Endothelial cell (in vitro differentiated cells): Measurements from ENCODE around the gene ZNF543. TPM values are rescaled to one million over a fixed set of nuclear protein-coding genes. Genes with fewer than 3 reads are reported as not detected.
A peak's percentile ranks its signal among the peaks of the same experiment; 100 is the strongest.

Experiments used
- DNase-seq: peaks from one replicate; pipeline ENCODE4 v3.0.0; 2021; ENCODE audit warnings: low spot score
- H3K27ac Mint-ChIP-seq: one replicate; pipeline ENCODE4 v1.8.0; 2021; ENCODE audit warnings: mixed read lengths, inconsistent platforms; ENCODE audit not compliant: unreplicated experiment
- H3K27me3 Mint-ChIP-seq: one replicate; pipeline ENCODE4 v1.8.0; 2021; ENCODE audit warnings: mild to moderate bottlenecking, moderate library complexity, mixed read lengths, inconsistent platforms; ENCODE audit not compliant: unreplicated experiment
- H3K36me3 Mint-ChIP-seq: one replicate; pipeline ENCODE4 v1.8.0; 2021; ENCODE audit warnings: mild to moderate bottlenecking, low read depth, mixed read lengths, inconsistent platforms; ENCODE audit not compliant: unreplicated experiment
- H3K4me1 Mint-ChIP-seq: one replicate; pipeline ENCODE4 v1.8.0; 2021; ENCODE audit warnings: mild to moderate bottlenecking, mixed read lengths, inconsistent platforms; ENCODE audit not compliant: unreplicated experiment
- H3K4me3 Mint-ChIP-seq: one replicate; pipeline ENCODE4 v1.8.0; 2021; ENCODE audit warnings: mild to moderate bottlenecking, mixed read lengths, inconsistent platforms; ENCODE audit not compliant: unreplicated experiment
- H3K9me3 Mint-ChIP-seq: one replicate; pipeline ENCODE4 v1.8.0; 2021; ENCODE audit warnings: mixed read lengths, inconsistent platforms; ENCODE audit not compliant: unreplicated experiment
- CTCF ChIP-seq: fragments of 200-600 bp; sonication (generic); IDR thresholded peaks from one replicate; pipeline ENCODE4 v1.5.0; 2021; ENCODE audit warnings: antibody characterized with exemption; ENCODE audit not compliant: unreplicated experiment
- total RNA-seq: library from RNA; stranded (reverse); fragmentation: NEBNext Ultra II Directional; extraction: Animal tissue kit (Norgen Biotek cat#: 25700); gene quantifications from one replicate; pipeline ENCODE4 v1.2.1, GENCODE V29; 2021; ENCODE audit not compliant: unreplicated experiment

The ZNF543 gene
- total RNA-seq, 1 donor from 2014 or later = 13.7 TPM

- TF ChIP-seq CTCF = no peak
- Mint-ChIP-seq H3K27me3 (peaks cover 3% of the 10 kb centered on the region), H3K4me1 (no peaks in the 10 kb centered on the region), H3K27ac (no peak overlapping the region), H3K9me3 (no peaks in the 10 kb centered on the region), H3K36me3 (peaks cover 61% of the 10 kb centered on the region), H3K4me3 (peak overlapping the region; percentile 9)
- DNase-seq = no peak
Measured at GRCh38 chr19:57288373-57288772, 31.9 kb upstream of the ZNF543 start.

- H3K9me3 Mint-ChIP-seq = no peaks in the 10 kb centered on the region
- DNase-seq = no peak
- TF ChIP-seq CTCF = no peak
- peaks cover 72% of the 10 kb centered on the region for H3K36me3 Mint-ChIP-seq
- H3K27ac Mint-ChIP-seq = no peak overlapping the region
- no peaks in the 10 kb centered on the region for H3K4me1 Mint-ChIP-seq
- peaks cover 2% of the 10 kb centered on the region for H3K27me3 Mint-ChIP-seq
- peak overlapping the region; percentile 63 for H3K4me3 Mint-ChIP-seq
Measured at GRCh38 chr19:57290970-57291369, 29.3 kb upstream of the ZNF543 start.

GRCh38 chr19:57292547-57292946 is 27.7 kb upstream of the ZNF543 start:
- no peak overlapping the region for H3K27ac Mint-ChIP-seq
- H3K4me1 Mint-ChIP-seq = no peaks in the 10 kb centered on the region
- DNase-seq = no peak
- TF ChIP-seq CTCF = no peak
- no peaks in the 10 kb centered on the region for H3K9me3 Mint-ChIP-seq
- peaks cover 2% of the 10 kb centered on the region for H3K27me3 Mint-ChIP-seq
- peak overlapping the region; percentile 62 for H3K4me3 Mint-ChIP-seq
- peaks cover 60% of the 10 kb centered on the region for H3K36me3 Mint-ChIP-seq

- Mint-ChIP-seq H3K36me3 (peaks cover 61% of the 10 kb centered on the region), H3K4me1 (no peaks in the 10 kb centered on the region), H3K4me3 (no peak overlapping the region), H3K9me3 (no peaks in the 10 kb centered on the region), H3K27me3 (peaks cover 5% of the 10 kb centered on the region), H3K27ac (no peak overlapping the region)
- DNase-seq = no peak
- TF ChIP-seq CTCF = no peak
Measured at GRCh38 chr19:57293719-57294118, 26.6 kb upstream of the ZNF543 start.

GRCh38 chr19:57302020-57302465 is 18.2 kb upstream of the ZNF543 start:
- no peak for DNase-seq
- Mint-ChIP-seq H3K36me3 (peaks cover 11% of the 10 kb centered on the region), H3K9me3 (no peaks in the 10 kb centered on the region), H3K27ac (no peak overlapping the region), H3K27me3 (peaks cover 5% of the 10 kb centered on the region), H3K4me3 (no peak overlapping the region), H3K4me1 (no peaks in the 10 kb centered on the region)
- TF ChIP-seq CTCF = no peak
